ENCODE results near the gene TEX11.
"Not testable (repeated sequence)": the region's sequence is repeated elsewhere in the genome, so short reads cannot be mapped to it uniquely, and the experiment has no call there.

TEX11 gene

GRCh38 chrX:70592091-70592490 lies 316.4 kb downstream of the TEX11 start:
- no peak overlapping the region for H3K4me3 ChIP-seq (ENCODE audit: low read depth, low read length)
- TF ChIP-seq CTCF (IDR thresholded peaks at IDR 0.05; ENCODE audit: low read depth, low read length, missing control alignments): no peak
- no peak for DNase-seq (ENCODE audit: low read depth)
- in situ Hi-C loops (cut with HindIII; ENCODE audit: low sequenced_read_pairs): no loop called here

DNA sequence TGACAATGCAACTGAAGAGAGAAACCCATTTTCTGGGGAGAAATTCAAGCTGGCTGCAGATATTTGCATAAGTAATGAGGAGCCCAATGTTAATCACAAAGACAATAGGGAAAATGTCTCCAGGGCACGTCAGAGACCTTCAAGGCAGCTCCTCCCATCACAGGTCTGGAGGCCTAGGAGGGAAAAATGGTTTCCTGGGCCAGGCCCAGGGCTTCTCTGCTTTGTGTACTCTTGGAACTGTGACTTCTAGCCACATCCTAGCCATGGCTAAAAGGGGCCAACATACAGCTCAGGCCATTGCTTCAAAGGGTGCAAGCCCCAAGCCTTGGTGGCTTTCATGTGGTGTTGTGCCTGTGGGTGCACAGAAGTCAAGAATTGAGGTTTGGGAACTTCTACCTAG lies 321.4 kb downstream of the TEX11 start:
- H3K4me3 ChIP-seq (ENCODE audit: low read depth, low read length); DNase-seq (ENCODE audit: low read depth); in situ Hi-C loops (cut with HindIII; ENCODE audit: low sequenced_read_pairs): not testable (repeated sequence)

DNA sequence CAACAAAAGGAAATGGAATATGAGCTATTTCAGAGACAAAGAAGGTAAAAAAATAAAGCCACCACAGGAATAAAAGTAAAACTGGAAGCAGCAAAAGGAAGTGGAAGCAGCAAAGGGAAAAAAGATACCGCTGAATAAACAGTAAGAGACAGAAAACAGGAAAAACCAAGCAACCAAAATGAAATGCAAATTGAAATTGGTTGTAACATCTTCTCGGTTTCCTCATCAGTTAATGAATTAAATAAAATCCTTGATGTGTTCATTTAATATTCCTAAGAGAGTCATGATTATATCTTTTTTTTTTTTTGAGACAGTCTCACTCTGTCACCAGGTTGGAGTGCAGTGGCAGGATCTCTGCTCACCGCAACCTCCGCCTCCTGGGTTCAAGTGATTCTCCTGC lies 331.1 kb downstream of the TEX11 start:
- in situ Hi-C loops (cut with HindIII; ENCODE audit: low sequenced_read_pairs): no loop called here
- TF ChIP-seq CTCF (IDR thresholded peaks at IDR 0.05; ENCODE audit: low read depth, low read length, missing control alignments): no peak

DNA sequence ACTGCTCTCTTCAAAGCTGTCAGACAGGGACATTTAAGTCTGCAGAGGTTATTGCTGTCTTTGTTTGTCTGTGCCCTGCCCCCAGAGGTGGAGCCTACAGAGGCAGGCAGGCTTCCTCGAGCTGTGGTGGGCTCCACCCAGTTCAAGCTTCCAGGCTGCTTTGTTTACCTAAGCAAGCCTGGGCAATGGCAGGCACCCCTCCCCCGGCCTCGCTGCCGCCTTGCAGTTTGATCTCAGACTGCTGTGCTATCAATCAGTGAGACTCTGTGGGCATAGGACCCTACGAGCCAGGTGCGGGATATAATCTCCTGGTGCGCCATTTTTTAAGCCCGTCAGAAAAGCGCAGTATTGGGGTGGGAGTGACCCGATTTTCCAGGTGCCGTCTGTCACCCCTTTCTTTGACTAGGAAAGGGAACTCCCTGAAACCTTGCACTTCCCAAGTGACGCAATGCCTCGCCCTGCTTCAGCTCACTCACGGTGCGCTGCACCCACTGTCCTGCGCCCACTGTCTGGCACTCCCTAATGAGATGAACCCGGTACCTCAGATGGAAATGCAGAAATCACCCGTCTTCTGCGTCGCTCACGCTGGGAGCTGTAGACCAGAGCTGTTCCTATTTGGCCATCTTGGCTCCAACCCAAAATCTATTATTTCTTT lies 338.5 kb downstream of the TEX11 start:
- not testable (repeated sequence) for H3K4me3 ChIP-seq (ENCODE audit: low read depth, low read length); DNase-seq (ENCODE audit: low read depth)
- in situ Hi-C loops (cut with HindIII; ENCODE audit: low sequenced_read_pairs): loop anchor here (5.0 kb wide), 1 partner anchor 63 kb away; no protein-coding TSS in a partner anchor

More for the DNA sequence above, 331.1 kb downstream of the TEX11 start:
- no peak overlapping the region for H3K4me3 ChIP-seq (ENCODE audit: low read depth, low read length)
- no peak for DNase-seq (ENCODE audit: low read depth)

DNA sequence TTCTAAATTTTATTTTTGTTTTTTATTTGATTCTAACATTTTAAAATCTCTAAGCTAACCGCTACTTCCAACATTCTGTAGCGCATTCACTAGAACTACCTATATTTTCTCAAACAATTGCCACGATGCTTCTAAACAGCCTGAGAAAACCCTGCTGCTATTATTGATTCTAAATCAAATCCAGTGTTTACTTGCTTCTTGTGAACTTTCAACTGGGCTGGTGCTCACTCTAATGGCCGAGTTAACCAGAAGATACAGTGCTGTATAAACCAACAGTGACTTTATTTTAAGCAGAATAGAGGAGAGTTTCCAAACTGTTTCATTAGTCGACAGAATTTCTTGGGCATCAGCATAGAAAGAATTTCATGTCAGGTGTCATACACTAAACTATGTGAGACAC lies 353.6 kb downstream of the TEX11 start:
- no peak for DNase-seq (ENCODE audit: low read depth)
- H3K4me3 ChIP-seq (ENCODE audit: low read depth, low read length): no peak overlapping the region
- no peak for TF ChIP-seq CTCF (IDR thresholded peaks at IDR 0.05; ENCODE audit: low read depth, low read length, missing control alignments)
- in situ Hi-C loops (cut with HindIII; ENCODE audit: low sequenced_read_pairs): no loop called here

DNA sequence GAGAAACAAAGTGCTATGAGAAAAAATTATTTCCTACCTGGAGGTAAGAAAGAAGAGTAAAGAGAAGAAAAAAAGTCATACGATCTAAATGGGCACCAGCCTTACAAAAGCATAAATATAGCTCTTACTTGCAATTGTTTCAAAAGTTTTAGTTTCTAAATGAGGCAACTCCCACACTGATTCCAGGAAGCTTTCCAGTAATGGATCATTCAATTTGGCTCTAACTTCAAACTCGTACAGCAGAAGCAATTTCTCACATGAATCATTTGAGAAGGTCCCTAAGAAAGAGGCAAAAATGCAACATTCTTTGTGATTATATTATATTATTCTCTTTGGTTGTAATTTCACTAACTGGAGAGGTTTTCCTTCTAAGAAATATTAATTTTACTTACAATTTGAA lies 354.0 kb downstream of the TEX11 start:
- in situ Hi-C loops (cut with HindIII; ENCODE audit: low sequenced_read_pairs): no loop called here
- DNase-seq (ENCODE audit: low read depth): no peak
- H3K4me3 ChIP-seq (ENCODE audit: low read depth, low read length): no peak overlapping the region
- no peak for TF ChIP-seq CTCF (IDR thresholded peaks at IDR 0.05; ENCODE audit: low read depth, low read length, missing control alignments)

DNA sequence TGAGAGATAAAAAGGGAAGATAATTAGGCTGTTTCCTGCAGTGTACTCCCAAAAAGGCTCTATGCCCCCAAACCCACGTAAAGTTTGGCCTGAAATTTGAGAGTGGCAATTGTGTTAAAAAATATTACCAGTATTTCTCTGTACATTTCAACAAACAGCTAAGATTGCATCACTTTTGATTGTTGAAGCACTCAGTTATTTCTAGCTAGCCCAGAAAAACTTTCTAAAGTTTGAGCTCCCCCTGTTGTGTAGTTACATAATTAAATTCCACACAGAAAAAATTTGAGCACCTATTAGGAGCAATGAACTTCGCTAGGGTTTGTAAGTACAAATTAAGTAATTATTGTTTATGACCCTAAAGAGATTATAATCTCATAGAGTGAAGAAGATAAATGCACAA lies 354.4 kb downstream of the TEX11 start:
- peak; percentile 2 for DNase-seq (ENCODE audit: low read depth)
- in situ Hi-C loops (cut with HindIII; ENCODE audit: low sequenced_read_pairs): no loop called here
- no peak for TF ChIP-seq CTCF (IDR thresholded peaks at IDR 0.05; ENCODE audit: low read depth, low read length, missing control alignments)
- H3K4me3 ChIP-seq (ENCODE audit: low read depth, low read length): no peak overlapping the region

DNA sequence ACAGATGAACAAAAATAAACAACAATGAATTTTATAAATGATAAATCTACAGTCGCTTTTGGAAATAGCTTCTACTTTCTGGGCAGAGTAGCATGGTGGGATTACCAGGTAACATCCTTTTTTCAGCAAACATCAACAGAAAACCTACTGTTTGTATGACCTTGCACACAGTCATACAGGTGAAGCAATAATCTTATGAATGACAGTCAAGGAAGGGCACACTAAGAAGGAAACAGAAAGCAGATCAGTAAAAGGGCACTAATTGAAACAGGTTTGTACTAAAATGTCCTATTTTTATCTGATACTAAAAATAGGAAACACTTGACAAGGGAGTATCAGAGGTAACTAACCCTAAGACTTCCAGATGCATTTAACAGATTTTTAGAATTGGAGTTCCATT lies 355.0 kb downstream of the TEX11 start:
- no peak overlapping the region for H3K4me3 ChIP-seq (ENCODE audit: low read depth, low read length)
- DNase-seq (ENCODE audit: low read depth): no peak
- no peak for TF ChIP-seq CTCF (IDR thresholded peaks at IDR 0.05; ENCODE audit: low read depth, low read length, missing control alignments)
- in situ Hi-C loops (cut with HindIII; ENCODE audit: low sequenced_read_pairs): no loop called here

Measured in astrocyte of the cerebellum (primary cell).